Skeletal muscle tissue (tissue), 4 donors: Measurements from ENCODE around the gene AKAP17A. TPM values are rescaled to one million over a fixed set of nuclear protein-coding genes. Genes with fewer than 3 reads are reported as not detected.

Experiments
- H3K27ac ChIP-seq: one replicate; pipeline ENCODE4 v1.7.0; 2013; ENCODE audit warnings: mild to moderate bottlenecking, low read depth, low read length, inconsistent platforms
- H3K27me3 ChIP-seq, 3 donors: one replicate each; pipeline ENCODE4 v1.7.0; 2013; ENCODE audit warnings: low read length in 3 of 3; ENCODE audit not compliant: control insufficient read depth in 3 of 3, insufficient read depth in 3 of 3
- H3K36me3 ChIP-seq, 3 donors: one replicate each; pipeline ENCODE4 v1.7.0; 2013; ENCODE audit warnings: low read length in 3 of 3; ENCODE audit not compliant: control insufficient read depth in 3 of 3, insufficient read depth in 3 of 3
- H3K4me1 ChIP-seq, 3 donors: one replicate each; pipeline ENCODE4 v1.7.0; 2013; ENCODE audit warnings: low read length in 3 of 3, mild to moderate bottlenecking in 3 of 3; ENCODE audit not compliant: control insufficient read depth in 3 of 3, insufficient read depth in 3 of 3
- H3K4me3 ChIP-seq, 3 donors: one replicate each; pipeline ENCODE4 v1.7.0; 2013; ENCODE audit warnings: low read length in 3 of 3
- H3K9ac ChIP-seq, 3 donors: one replicate each; pipeline ENCODE4 v1.7.0; 2013; ENCODE audit warnings: low read length in 3 of 3, mild to moderate bottlenecking in 3 of 3, moderate library complexity in 2 of 3, low read depth in 1 of 3
- H3K9me3 ChIP-seq, 3 donors: one replicate each; pipeline ENCODE4 v1.7.0; 2013; ENCODE audit warnings: low read length in 3 of 3; ENCODE audit not compliant: control insufficient read depth in 3 of 3
- total RNA-seq: library from RNA; depleted of rRNA; stranded (reverse); fragments of >200 nt; gene quantifications from one replicate; pipeline ENCODE4 v1.2.3, GENCODE V29; 2014
- donor health status: Osteomylitis.

AKAP17A gene
- total RNA-seq, 1 donor from 2014 or later = 13.0 TPM

DNA sequence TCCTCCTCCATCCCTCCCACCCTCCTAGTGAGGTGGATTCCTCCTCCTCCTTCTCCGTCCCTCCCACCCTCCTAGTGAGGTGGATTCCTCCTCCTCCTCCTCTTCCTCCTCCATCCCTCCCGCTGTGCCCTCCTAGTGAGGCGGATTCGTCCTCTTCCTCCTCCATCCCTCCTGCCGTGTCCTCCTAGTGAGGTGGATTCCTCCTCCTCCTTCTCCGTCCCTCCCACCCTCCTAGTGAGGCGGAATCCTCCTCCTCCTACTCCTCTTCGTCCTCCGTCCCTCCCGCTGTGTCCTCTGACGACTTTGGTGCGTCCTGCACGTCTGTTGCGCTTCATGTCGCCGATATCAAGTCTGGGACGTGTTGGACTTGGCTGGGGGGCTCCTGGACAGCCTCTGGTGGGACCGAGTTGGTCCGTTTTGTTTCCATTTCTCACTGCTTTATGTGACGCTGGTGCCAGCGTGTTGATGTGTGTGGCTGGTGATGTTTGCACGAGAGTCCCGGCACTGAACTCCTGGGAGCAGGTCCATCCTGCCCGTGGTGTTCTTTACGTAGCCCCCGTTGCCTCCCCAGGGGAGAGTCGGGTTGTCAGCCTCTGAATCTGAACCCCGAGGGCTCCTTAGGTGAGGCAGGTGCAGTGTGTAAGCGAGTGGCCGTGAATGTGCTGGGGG lies 5.4 kb downstream of the AKAP17A start:
- Histone ChIP-seq H3K4me1 (peaks cover 16 to 26% (median 26%) of the 10 kb centered on the region in 3 donors), H3K36me3 (peaks cover 69 to 76% (median 74%) of the 10 kb centered on the region in 3 donors), H3K4me3 (no peak overlapping the region), H3K9me3 (no peaks in the 10 kb centered on the region), H3K27ac (no peak overlapping the region), H3K9ac (no peak overlapping the region), H3K27me3 (no peaks in the 10 kb centered on the region)

DNA sequence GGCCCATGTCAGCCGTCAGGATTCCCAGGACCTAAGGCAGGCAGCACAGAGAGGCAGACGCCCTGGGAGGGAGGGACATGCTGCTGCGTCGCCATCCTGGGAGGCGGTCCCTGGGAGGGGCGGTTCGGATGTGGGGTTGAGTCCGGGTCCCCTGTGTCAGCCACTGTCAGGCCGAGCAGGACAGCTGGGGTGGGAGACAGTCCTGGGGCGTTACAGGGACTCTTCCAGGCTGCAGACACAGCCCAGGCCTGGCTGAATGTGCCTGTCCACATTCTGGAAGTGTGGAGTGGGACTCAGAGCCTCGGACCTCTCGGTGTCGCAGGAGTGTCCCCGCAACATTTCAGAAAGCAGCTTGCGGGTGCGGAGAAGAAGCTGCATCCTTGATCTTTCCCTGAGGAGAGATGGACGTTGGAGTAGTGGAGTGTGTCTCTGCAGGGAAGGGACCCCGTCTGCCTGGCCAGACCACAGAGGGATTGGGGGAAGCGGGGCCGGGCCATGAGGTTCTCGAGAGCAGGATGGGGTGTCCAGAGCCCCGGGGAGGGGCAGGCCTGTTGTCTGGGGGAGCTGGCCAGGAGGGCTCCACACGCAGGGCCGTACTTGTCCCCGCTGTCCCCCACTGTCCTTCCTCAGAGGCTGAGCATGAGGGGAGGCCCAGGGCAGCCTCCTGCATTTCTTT lies 6.1 kb downstream of the AKAP17A start:
- no peaks in the 10 kb centered on the region for H3K9me3 ChIP-seq
- H3K4me1 ChIP-seq = peaks cover 12 to 20% (median 19%) of the 10 kb centered on the region in 3 donors
- peaks cover 75 to 82% (median 81%) of the 10 kb centered on the region in 3 donors for H3K36me3 ChIP-seq
- no peak overlapping the region for H3K9ac ChIP-seq
- no peaks in the 10 kb centered on the region for H3K27me3 ChIP-seq
- no peak overlapping the region for H3K4me3 ChIP-seq
- no peak overlapping the region for H3K27ac ChIP-seq

DNA sequence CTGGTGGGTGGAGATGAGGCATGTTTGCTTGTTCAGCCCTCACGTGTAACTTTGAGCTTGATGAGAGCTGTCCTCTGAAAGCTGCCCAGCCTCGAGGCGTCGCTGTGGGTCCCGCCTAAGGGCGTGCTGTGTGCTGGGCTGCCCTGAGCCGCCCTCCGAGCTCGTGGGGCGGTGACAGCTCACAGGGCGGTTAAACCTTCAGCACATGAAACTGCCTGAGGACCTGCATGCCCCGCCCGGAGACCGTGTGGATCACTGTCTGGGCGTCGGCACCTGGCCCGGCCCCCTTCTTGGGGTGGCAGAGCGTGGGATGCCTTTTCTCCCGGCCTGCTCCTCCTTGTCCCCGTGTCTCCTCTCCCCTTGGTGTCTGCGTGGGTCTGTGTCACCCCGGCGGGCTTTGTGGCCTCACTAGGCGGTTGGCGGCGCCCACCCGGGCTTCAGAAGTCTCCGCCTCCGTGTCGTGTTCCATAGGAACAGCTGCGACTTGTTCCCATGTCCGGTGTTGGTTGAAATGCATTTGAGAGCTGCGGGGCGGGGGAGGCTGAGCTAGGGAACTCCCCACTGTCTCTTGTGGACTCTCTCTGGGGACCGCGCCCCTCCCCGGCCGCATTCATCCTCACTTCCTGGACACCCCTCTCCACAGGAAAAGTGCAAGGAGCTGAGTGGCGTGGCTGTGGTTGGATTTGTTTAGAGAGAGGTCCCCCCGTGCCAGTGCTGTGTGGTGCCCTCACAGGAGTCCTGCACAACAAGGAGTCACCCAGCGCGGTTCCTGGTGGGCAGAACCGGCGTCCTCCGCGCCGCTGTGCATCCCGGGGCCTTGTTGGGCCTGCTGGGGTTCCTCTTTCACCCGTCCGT lies 6.8 kb downstream of the AKAP17A start:
- Histone ChIP-seq H3K9me3 (no peaks in the 10 kb centered on the region), H3K36me3 (peaks cover 80 to 86% (median 82%) of the 10 kb centered on the region in 3 donors), H3K4me3 (no peak overlapping the region), H3K9ac (no peak overlapping the region), H3K4me1 (peaks cover 4 to 12% (median 12%) of the 10 kb centered on the region in 3 donors), H3K27me3 (no peaks in the 10 kb centered on the region), H3K27ac (no peak overlapping the region)

DNA sequence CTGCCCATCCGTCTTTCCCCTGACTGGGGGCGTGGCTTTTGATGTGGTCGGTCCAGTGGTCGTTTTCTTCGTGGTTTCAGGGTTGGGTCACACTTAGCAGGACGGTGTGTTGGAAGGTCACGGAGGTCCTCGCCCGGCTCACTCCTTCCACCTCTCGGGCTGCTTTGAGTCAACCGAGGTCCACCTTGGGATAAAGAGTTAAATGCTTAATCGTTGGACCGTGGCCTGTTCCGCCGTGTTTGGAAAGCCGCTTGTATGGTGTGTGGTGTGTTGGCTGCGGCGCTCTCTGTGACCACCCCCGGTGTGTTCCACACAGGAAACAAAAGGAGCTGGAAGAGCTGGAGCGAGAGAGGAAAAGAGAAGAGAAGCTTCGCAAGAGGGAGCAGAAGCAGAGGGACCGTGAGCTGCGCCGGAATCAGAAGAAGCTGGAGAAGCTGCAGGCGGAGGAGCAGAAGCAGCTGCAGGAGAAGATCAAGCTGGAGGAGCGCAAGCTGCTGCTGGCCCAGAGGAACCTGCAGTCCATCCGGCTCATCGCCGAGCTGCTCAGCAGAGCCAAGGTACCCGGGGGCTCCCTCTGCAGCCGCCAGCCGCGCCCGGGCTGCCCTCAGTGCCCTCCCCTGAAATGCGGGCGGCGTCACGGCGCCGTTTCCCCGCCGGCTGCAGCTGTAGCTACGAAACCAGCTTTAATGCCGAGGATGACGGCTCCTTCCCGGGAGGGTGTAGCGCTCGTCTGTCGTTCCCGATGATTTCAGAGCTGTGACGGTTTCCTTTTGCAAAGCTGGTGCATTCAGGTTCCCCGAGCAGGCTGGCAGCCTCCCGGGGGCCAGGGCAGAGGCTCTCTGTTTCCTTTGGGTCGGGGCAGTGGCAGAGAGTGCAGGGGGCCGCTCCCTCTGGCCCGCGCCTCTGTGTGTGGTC lies 7.7 kb downstream of the AKAP17A start:
- Histone ChIP-seq H3K9ac (no peak overlapping the region), H3K4me1 (peaks cover 0 to 4% (median 3%) of the 10 kb centered on the region in 3 donors), H3K9me3 (no peaks in the 10 kb centered on the region), H3K36me3 (peaks cover 73 to 81% (median 76%) of the 10 kb centered on the region in 3 donors), H3K27me3 (no peaks in the 10 kb centered on the region), H3K4me3 (no peak overlapping the region), H3K27ac (no peak overlapping the region)

DNA sequence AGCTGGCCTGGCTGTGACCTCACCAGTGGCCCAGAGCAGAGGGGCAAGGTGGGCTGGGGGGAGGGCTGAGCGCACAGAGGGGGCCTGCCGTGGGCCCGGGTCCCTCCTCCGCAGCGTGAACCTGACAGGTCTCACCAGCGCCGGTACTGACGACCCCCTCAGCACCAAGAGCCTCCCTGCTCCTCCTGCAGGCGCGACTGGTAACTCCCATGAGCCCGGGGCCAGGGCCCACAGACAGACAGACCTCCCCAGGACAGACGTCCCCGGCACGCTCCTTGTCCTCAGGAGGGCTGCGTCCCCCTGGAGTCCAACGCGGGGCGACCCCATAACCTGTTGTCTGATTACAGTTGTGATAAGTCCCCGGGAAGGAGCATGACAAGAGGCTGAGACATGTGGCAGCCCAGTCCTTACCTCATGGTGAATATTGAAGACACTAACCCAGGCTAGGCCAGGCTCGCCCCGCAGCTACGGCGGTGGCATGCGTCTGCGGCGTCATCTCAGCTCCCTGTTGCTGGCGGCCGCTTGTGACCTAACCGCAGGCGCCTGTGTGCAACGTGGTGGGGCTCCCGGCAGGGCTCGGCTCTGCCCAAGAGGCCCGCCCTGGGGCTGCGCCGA lies 8.5 kb downstream of the AKAP17A start:
- H3K4me1 ChIP-seq = peaks cover 0 to 2% (median 0%) of the 10 kb centered on the region in 3 donors
- no peak overlapping the region for H3K27ac ChIP-seq
- H3K36me3 ChIP-seq = peaks cover 69 to 77% (median 73%) of the 10 kb centered on the region in 3 donors
- no peak overlapping the region for H3K4me3 ChIP-seq
- H3K9ac ChIP-seq = no peak overlapping the region
- H3K9me3 ChIP-seq = no peaks in the 10 kb centered on the region
- H3K27me3 ChIP-seq = no peaks in the 10 kb centered on the region

DNA sequence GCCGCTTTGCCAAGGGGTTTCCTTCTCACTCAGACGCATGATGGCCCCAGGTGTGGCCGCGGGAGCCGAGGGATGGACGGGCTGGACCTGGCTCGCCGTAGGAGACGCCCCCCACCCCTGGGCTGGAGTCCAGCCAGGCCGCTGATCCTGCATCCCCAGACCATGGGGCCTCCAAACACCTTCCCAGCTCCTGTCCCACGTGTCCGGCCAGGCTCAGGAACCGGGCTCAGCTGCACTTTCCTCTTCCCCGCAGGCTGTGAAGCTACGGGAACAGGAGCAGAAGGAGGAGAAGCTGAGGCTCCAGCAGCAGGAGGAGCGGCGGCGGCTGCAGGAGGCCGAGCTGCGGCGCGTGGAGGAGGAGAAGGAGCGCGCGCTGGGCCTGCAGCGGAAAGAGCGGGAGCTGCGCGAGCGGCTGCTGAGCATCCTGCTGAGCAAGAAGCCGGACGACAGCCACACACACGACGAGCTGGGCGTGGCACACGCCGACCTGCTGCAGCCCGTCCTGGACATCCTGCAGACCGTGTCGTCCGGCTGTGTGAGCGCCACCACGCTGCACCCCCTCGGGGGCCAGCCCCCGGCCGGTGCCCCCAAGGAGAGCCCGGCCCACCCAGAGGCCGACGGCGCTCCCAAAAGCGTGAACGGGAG lies 9.1 kb downstream of the AKAP17A start:
- Histone ChIP-seq H3K4me1 (no peaks in the 10 kb centered on the region), H3K27ac (no peak overlapping the region), H3K36me3 (peaks cover 64 to 70% (median 67%) of the 10 kb centered on the region in 3 donors), H3K9me3 (no peaks in the 10 kb centered on the region), H3K4me3 (no peak overlapping the region), H3K27me3 (no peaks in the 10 kb centered on the region), H3K9ac (no peak overlapping the region)

DNA sequence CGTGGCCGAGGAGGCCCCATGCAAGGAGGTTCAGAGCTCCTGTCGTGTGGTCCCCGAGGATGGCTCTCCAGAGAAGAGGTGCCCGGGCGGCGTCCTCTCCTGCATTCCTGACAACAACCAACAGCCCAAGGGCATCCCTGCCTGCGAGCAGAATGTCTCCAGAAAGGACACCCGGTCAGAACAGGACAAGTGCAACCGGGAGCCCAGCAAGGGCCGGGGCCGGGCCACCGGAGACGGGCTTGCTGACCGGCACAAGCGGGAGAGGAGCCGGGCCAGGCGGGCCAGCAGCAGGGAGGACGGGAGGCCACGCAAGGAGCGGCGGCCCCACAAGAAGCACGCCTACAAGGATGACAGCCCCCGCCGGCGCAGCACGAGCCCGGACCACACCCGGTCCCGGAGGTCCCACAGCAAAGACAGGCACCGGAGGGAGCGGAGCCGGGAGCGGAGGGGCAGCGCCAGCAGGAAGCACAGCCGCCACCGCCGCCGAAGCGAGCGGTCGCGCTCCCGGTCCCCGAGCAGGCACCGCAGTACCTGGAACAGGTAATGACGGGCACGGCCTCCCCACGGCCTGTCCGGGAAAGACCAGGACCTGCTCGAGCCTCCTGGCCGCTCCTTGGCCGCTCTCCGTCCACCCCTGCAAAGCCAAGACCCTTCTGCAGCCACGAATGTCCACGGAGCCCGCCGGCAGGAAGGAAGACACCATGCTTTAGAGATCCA lies 9.8 kb downstream of the AKAP17A start:
- no peak overlapping the region for H3K27ac ChIP-seq
- no peaks in the 10 kb centered on the region for H3K4me1 ChIP-seq
- H3K9me3 ChIP-seq = no peaks in the 10 kb centered on the region
- H3K4me3 ChIP-seq = no peak overlapping the region
- no peaks in the 10 kb centered on the region for H3K27me3 ChIP-seq
- no peak overlapping the region for H3K9ac ChIP-seq
- H3K36me3 ChIP-seq = peaks cover 57 to 63% (median 61%) of the 10 kb centered on the region in 3 donors

DNA sequence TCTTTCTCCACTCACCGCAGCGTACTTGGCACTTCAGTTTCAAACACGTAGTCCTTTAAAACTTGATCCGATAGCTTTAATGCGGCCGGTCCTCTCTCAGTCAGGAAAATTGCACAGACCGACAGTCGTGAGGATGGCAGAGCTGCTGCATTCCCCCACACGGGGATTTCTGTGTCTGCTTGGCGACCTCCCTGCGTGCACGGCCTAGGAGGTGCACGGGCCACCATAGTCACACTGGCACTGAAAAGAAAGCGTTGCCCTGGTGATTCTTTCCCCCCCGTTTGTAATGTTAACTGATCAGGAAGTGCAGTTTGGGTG lies 10.3 kb downstream of the AKAP17A start:
- H3K4me1 ChIP-seq = no peaks in the 10 kb centered on the region
- H3K9me3 ChIP-seq = no peaks in the 10 kb centered on the region
- no peak overlapping the region for H3K27ac ChIP-seq
- H3K4me3 ChIP-seq = no peak overlapping the region
- no peak overlapping the region for H3K9ac ChIP-seq
- peaks cover 54 to 61% (median 59%) of the 10 kb centered on the region in 3 donors for H3K36me3 ChIP-seq
- H3K27me3 ChIP-seq = no peaks in the 10 kb centered on the region
